K562 (cell line): ENCODE measurements around the gene PAN2. TPM values are rescaled to one million over a fixed set of nuclear protein-coding genes. Genes with fewer than 3 reads are reported as not detected.

Source experiments
- CTCFL ChIP-seq: IDR thresholded peaks from 2 replicates; pipeline ENCODE4 v1.6.1; 2011; ENCODE audit warnings: borderline replicate concordance, low read depth, mild to moderate bottlenecking, moderate library complexity, low read length; ENCODE audit not compliant: insufficient read depth, poor library complexity, severe bottlenecking
- GMEB1 ChIP-seq: fragments of 250-450 bp; sonication (Bioruptor Pico); IDR thresholded peaks from 2 replicates; pipeline ENCODE4 v1.4.0; 2020; ENCODE audit warnings: mild to moderate bottlenecking
- NFXL1 ChIP-seq: fragments of 450-650 bp; formaldehyde crosslinking; IDR thresholded peaks from 2 replicates; pipeline ENCODE4 v1.4.0; 2021; ENCODE audit warnings: mild to moderate bottlenecking
- ZNF609 ChIP-seq: sonication (generic); formaldehyde crosslinking; IDR thresholded peaks from 2 replicates; pipeline ENCODE4 v1.8.1; 2023; ENCODE audit warnings: missing genetic modification reagents, mild to moderate bottlenecking, borderline replicate concordance
- polyA plus RNA-seq, 8 experiments: library from polyadenylated mRNA; depleted of rRNA in 4 of 8; stranded (reverse) in 5 of 8; unstranded in 3 of 8; fragments of >200 nt; fragmentation: Nextera tagmentation in 2 of 8; fragmentation: Illumina TruSeq in 1 of 8; extraction: Ambion mirVana in 2 of 8; extraction: Trizol in 1 of 8; gene quantifications; 2 replicates each; pipeline versions ENCODE4 v1.2.1 to v1.2.3, GENCODE V29; 2011 to 2014; ENCODE audit warnings: inconsistent platforms in 1 of 8, missing spikeins in 1 of 8
- total RNA-seq, 7 experiments: library from RNA; depleted of rRNA in 6 of 7; stranded (reverse); fragments of >200 nt in 6 of 7; fragmentation: Illumina TruSeq in 2 of 7; extraction: Trizol in 2 of 7; gene quantifications; 2 replicates each; pipeline versions ENCODE4 v1.2.1 to v1.2.3, GENCODE V29; 2011 to 2021; ENCODE audit warnings: low replicate concordance in 1 of 7

The PAN2 gene
- total and polyA plus RNA-seq, 9 of the 15 experiments (the other 6 are each of a cell fraction or from before 2014, with no cell fraction given) = 15.0 to 66.1 (median 25.9) TPM

- TF ChIP-seq NFXL1 (CRISPR knock-in tag) = no peak
- no peak for TF ChIP-seq GMEB1 (CRISPR knock-in tag)
- no peak for TF ChIP-seq ZNF609
- no peak for TF ChIP-seq CTCFL
Measured at GRCh38 chr12:56375598-56376434, 42.0 kb upstream of the PAN2 start (continued).
